Measurements from ENCODE around the gene PTCD1.

PTCD1 gene

GRCh38 chr7:99375070-99375807, 63.4 kb downstream of the PTCD1 start:
- peak overlapping the region; percentile 86 for H3K4me3 ChIP-seq
- H3K9ac ChIP-seq (ENCODE audit: insufficient read length) = peak overlapping the region; percentile 59
- no peak for DNase-seq (ENCODE audit: low read depth, low spot score)
- H3K27ac ChIP-seq = no peak overlapping the region
- no peaks in the 10 kb centered on the region for H3K9me3 ChIP-seq (ENCODE audit: low read depth, low read length)
- TF ChIP-seq EZH2 (IDR thresholded peaks at IDR 0.05) (no peak), POLR2AphosphoS5 (IDR thresholded peaks at IDR 0.05; ENCODE audit: borderline replicate concordance, low read depth, low read length) (peak; percentile 20; the same call in 1 of the 2 replicates), FOXP2 (optimal IDR thresholded peaks at IDR 0.05; ENCODE audit: control extremely low read depth, extremely low read length, insufficient read depth) (no peak)
- no peaks in the 10 kb centered on the region for H3K36me3 ChIP-seq (ENCODE audit: insufficient read depth, low read length)

GRCh38 chr7:99374111-99375064, 64.2 kb downstream of the PTCD1 start, which contains the start of gene ARPC1B:
Gene ARPC1B, plus strand, starts transcription at chr7:99374730. Its CDS starts 10,985 bp downstream, at chr7:99385715.
- Histone ChIP-seq H3K27ac (no peak within 1 kb of the TSS), H3K9me3 (ENCODE audit: low read depth, low read length) (no peaks in the 10 kb centered on the region), H3K36me3 (ENCODE audit: insufficient read depth, low read length) (no peaks in the 10 kb centered on the region), H3K4me3 (peak within 1 kb of the TSS; percentile 86), H3K9ac (ENCODE audit: insufficient read length) (peak within 1 kb of the TSS; percentile 59)
- TF ChIP-seq FOXP2 (optimal IDR thresholded peaks at IDR 0.05; ENCODE audit: control extremely low read depth, extremely low read length, insufficient read depth) (no peak), POLR2AphosphoS5 (IDR thresholded peaks at IDR 0.05; ENCODE audit: borderline replicate concordance, low read depth, low read length) (peak; percentile 59; the same call in 1 of the 2 replicates)
- no peak for DNase-seq (ENCODE audit: low read depth, low spot score)

- H3K9me3 ChIP-seq (ENCODE audit: low read depth, low read length) = no peaks in the 10 kb centered on the region
- no peak overlapping the region for H3K4me3 ChIP-seq
- H3K36me3 ChIP-seq (ENCODE audit: insufficient read depth, low read length) = no peaks in the 10 kb centered on the region
- no peak for DNase-seq (ENCODE audit: low read depth, low spot score)
- no peak overlapping the region for H3K27ac ChIP-seq
- TF ChIP-seq POLR2AphosphoS5 (IDR thresholded peaks at IDR 0.05; ENCODE audit: borderline replicate concordance, low read depth, low read length) (no peak), EZH2 (IDR thresholded peaks at IDR 0.05) (no peak), FOXP2 (optimal IDR thresholded peaks at IDR 0.05; ENCODE audit: control extremely low read depth, extremely low read length, insufficient read depth) (no peak)
- H3K9ac ChIP-seq (ENCODE audit: insufficient read length) = no peak overlapping the region
Observed at GRCh38 chr7:99373091-99374066, 65.2 kb downstream of the PTCD1 start.

DNA sequence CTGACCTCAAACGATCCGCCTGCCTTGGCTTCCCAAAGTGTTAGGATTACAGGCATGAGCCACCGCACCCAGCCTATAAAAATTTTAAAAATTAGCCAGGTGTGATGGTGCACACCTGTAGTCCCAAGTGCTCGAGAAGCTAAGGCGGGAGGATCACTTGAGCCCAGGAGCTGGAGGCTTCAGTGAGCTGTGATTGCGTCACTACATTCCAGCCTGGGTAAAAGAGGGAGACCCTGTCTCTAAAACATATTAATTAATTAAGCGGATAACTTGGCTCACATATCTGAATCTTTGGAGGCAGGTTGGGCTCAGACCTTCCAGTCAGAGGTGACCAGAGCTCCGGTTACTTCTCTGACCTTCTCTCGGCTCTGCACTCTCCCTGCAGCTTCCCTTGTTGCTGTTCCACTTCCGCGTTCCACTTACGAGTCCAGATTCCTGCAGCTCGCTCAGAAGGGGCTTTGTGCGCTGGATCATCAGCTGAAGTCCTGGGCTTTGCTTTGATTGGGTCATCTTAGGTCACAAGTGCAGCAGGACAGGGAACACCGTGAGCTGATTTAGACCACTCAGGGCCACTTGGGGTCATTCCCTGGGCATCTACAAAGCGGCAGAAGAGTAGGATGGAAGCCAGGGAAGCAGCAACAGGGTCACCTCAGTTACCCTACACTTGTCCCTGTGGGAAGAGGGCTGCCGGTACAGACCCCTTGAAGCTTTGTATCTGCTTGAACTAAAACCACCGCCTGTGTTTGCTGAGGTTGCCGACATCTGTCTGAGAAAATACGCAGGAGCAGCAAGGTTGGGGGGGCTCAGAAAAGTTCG, 66.1 kb downstream of the PTCD1 start:
- H3K36me3 ChIP-seq (ENCODE audit: insufficient read depth, low read length) = no peaks in the 10 kb centered on the region
- no peak overlapping the region for H3K9ac ChIP-seq (ENCODE audit: insufficient read length)
- H3K9me3 ChIP-seq (ENCODE audit: low read depth, low read length) = no peaks in the 10 kb centered on the region
- H3K27ac ChIP-seq = no peak overlapping the region
- H3K4me3 ChIP-seq = no peak overlapping the region
- DNase-seq (ENCODE audit: low read depth, low spot score) = no peak
- no peak for TF ChIP-seq FOXP2 (optimal IDR thresholded peaks at IDR 0.05; ENCODE audit: control extremely low read depth, extremely low read length, insufficient read depth)
- TF ChIP-seq POLR2AphosphoS5 (IDR thresholded peaks at IDR 0.05; ENCODE audit: borderline replicate concordance, low read depth, low read length) = no peak
- no peak for TF ChIP-seq EZH2 (IDR thresholded peaks at IDR 0.05)

DNA sequence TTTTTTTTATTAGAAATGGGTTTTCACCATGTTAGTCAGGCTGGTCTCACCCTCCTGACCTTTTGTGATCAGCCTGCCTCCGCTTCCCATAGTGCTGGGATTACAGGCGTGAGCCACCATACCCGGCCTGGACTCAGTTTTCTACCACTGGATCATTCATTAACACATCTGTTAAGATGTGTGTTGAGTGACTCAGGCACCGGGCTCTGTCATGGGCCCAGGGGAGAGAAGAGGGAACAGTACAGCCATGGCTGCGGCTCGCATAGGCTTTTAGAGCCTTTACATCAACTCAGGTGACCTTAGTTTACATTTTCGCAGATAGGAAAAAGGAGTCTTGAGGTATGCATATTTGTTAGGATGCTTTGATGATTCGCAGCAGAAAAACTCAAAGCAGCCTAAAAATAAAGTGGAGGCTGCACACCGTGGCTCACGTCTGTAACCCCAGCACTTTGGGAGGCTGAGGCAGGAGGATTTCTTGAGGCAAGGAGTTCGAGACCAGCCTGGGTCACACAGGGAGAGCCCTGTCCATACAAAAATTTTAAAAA, 67.2 kb downstream of the PTCD1 start:
- H3K9ac ChIP-seq (ENCODE audit: insufficient read length) = no peak overlapping the region
- no peak for DNase-seq (ENCODE audit: low read depth, low spot score)
- TF ChIP-seq POLR2AphosphoS5 (IDR thresholded peaks at IDR 0.05; ENCODE audit: borderline replicate concordance, low read depth, low read length) (no peak), FOXP2 (optimal IDR thresholded peaks at IDR 0.05; ENCODE audit: control extremely low read depth, extremely low read length, insufficient read depth) (no peak), EZH2 (IDR thresholded peaks at IDR 0.05) (no peak)

DNA sequence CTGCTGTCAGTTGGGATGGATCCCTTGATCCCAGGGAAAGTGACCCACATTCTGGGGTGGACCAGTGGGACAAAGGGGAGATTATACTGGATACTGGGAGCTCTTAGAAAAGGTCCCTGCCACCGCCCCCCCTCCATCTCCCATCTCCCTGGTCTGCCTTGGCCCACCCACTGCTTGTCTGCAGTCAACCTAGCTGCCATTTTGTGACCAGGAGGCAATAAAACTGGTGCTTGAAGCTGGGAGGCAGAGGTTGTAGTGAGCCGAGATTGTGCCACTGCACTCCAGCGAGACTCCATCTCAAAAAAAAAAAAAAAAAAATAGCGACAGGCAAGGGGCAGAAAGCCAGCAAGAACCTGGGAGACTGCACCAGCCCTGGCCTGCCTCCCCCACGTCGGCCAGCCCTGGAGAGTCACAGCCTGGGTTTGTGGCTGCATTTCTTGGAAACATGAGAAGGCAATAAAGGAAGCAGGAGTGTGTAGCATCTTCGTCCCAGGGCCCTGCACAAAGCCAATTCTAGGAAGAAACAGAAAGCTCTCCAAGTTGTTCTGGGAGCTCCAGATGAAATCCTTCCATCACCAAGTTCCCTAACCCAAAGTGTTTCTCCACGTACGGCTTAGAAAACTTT, 68.7 kb downstream of the PTCD1 start:
- no peaks in the 10 kb centered on the region for H3K9me3 ChIP-seq (ENCODE audit: low read depth, low read length)
- H3K9ac ChIP-seq (ENCODE audit: insufficient read length) = no peak overlapping the region
- no peak overlapping the region for H3K27ac ChIP-seq
- DNase-seq (ENCODE audit: low read depth, low spot score) = no peak
- H3K4me3 ChIP-seq = no peak overlapping the region
- peaks cover 21% of the 10 kb centered on the region for H3K36me3 ChIP-seq (ENCODE audit: insufficient read depth, low read length)
- TF ChIP-seq POLR2AphosphoS5 (IDR thresholded peaks at IDR 0.05; ENCODE audit: borderline replicate concordance, low read depth, low read length) (no peak), FOXP2 (optimal IDR thresholded peaks at IDR 0.05; ENCODE audit: control extremely low read depth, extremely low read length, insufficient read depth) (no peak), EZH2 (IDR thresholded peaks at IDR 0.05) (no peak)

More for the DNA sequence above, 67.2 kb downstream of the PTCD1 start:
- Histone ChIP-seq H3K4me3 (no peak overlapping the region), H3K36me3 (ENCODE audit: insufficient read depth, low read length) (peaks cover 7% of the 10 kb centered on the region; the same call in 1 of the 2 replicates), H3K9me3 (ENCODE audit: low read depth, low read length) (no peaks in the 10 kb centered on the region), H3K27ac (no peak overlapping the region)

Measured in SK-N-MC (cell line).